Glomerular visceral epithelial cell (primary cell): ENCODE results near the gene CCT8.
"Not testable (repeated sequence)": the region's sequence is repeated elsewhere in the genome, so short reads cannot be mapped to it uniquely, and the experiment has no call there.

Source experiments
- DNase-seq: peaks from one replicate; pipeline ENCODE4 v3.0.0-alpha.2; 2016; ENCODE audit errors: extremely low spot score

CCT8 gene

DNA sequence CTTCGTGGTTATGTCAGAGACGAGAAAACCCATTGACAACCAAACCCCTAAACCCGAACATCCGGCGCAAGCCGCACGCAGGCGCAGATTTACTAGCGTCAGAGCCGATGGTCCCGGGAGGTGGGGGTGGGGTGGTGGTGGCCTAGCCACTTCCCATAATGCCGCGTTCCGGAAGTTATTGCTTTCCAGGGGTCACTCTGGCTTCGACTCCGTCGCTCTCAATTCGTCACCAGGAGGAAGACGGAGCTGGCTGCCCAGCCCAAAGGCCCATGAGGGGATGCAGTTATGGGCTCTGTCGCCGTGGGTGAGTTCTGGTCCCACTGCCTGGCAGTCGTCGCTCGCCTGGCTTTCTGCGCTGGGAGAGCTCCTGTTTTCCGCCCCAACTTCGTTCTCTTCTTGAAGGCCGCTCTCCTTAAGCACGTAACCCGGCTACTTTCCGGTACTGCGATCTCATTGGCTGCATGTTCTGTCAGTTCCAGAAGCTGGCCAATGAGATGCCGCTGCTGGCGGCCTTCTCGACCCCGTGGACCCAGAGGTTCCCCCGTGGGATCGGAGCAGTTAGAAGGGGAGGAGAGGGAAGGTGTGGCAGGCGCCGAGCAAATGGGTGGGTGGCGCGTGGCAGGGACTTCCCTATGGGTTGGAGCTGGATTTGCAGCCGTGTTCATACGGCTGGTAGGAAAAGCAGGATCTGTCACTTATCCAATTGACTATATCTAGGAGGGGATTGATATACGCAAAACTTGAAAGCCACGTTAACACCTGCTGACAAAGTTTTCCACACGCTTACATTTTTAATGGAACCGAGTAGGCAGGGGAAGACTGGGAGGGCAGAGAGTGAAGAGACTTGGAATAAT is 48.7 kb downstream of the CCT8 start, which contains the start of gene USP16:
Gene USP16 (plus strand): TSS at position 195 of the 854 bp plus-strand sequence. CDS start 3,246 bp downstream, outside the sequence.
- peak; percentile 99 for DNase-seq

DNA sequence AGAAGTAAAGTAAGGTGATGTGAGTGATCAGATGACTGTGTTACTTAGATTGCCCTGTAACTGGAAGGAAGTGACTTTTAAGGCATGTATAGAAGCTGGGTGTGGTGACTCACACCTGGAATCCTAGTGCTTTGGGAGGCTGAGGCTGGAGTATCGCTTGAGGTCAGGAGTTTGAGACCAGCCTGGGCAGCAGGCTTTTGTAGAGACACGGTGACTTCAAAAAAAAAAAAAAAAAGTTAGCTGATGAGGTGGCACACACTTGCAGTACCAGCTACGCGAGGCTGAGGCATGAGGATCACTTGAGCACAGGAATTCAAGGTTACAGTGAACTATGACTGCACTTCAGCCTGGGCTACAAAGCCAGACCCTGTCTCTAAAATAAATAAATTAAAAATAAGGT is 51.3 kb downstream of the CCT8 start:
- DNase-seq: no peak

DNA sequence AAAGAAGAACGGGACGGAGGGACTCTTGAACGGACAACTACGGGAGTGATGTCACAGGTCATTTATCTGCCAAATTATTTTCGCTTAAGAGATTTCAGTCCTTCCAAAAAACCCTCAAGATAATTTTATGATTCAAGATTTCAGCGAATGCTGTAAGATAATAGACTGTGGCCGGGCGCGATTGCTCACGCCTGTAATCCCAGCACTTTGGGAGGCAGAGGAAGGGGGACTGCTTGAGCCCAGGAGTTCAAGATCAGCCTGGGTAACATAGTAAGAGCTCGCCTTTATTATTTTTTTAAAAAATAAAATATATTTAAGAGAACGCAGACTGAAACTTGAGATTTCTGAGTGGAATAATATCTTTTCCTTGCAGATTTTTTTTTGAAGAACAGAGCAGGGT is 54.9 kb downstream of the CCT8 start:
- no peak for DNase-seq

DNA sequence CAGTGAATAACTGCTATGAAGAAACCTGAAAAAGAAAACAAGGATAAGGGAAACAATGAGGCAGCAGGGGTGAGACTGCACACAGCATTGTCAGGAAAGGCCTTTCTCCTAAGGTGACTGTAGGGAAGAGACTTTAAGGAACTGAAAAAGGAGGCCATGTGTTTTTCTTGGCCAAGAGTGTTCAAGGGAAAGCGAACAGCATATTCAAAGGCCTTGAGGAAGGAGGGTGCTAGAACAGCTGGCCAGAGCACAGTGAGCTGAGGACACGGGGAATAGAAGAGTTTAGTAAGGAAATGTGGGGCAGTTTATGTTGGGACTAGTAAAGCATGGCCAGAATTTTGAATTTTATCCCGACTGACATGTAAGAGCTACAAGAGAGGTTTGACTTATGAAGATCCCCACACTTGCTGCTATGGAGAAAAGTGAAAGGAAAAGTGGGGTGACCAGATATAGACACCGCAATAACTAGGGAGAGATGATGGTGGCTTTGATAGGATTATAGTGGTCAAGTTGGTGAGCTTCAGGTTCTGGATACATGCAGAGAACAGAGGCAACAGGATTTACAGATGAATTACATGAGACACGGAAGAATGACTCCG is 55.7 kb downstream of the CCT8 start:
- DNase-seq: no peak

DNA sequence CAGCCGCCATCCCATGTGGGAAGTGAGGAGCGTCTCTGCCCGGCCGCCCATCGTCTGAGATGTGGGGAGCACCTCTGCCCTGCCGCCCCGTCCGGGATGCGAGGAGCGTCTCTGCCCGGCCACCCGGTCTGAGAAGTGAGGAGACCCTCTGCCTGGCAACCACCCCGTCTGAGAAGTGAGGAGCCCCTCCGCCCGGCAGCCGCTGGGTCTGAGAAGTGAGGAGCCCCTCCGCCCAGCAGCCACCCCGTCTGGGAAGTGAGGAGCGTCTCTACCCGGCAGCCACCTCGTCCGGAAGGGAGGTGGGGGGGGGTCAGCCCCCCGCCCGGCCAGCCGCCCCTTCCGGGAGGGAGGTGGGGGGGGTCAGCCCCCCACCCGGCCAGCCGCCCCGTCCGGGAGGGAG is 62.2 kb downstream of the CCT8 start:
- not testable (repeated sequence) for DNase-seq

DNA sequence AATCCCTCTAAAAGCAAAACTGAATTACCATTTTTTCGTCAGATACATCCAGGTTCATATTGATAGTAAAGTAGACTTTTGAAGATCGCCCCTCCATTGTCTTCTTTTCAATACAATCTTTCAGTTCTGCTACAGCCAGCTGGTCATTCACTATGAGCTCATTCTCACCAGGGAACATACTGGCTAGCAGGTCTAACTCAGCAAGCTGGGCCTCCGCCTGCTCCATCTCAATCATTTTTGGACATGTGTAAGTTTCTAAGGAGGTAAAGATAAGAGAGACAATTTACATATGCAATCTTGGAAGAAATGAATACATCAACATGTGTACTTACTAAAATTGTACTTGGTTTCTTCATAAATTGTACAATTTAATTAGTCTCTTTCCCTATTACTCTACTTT is 65.1 kb downstream of the CCT8 start:
- DNase-seq: no peak

DNA sequence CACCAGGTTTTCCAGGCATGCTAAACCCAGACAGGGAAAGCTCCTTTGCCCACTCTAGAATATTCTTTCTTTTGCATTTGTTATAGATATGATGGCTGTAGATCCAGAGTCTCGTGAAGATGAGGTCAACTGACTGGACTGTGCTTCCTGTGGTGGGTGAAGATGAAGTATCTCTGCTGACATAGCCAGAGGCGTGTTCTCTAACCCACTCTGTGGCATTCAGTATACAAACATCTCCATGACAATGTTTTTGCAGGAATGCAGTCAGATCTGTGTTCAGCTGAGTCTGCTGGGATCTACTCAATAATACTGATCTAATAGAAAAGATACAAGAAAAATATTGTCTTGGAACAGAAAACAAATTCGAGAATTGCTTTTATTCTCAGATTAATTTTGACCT is 65.6 kb downstream of the CCT8 start:
- DNase-seq: no peak

DNA sequence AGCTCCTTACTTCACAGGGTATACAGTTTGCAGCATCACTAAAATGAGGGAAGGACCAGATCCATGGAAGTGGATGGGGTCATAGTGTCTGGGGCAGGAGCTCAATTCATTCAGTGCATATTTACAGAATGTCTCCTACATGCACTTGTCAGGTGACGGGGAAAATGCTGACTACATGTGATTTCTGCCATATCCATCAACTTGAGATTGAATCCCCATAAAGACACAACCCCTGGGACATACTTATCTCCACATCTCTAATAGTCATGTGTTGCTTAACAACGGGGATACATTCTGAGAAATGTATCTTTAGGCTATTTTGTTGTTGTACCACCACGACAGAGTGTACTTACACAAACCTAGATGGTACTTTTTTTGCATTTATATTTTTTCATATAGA is 66.3 kb downstream of the CCT8 start:
- no peak for DNase-seq
